PFSK-1 (cell line): ENCODE data around the gene HS2ST1.

Experiments used
- FOXP2 ChIP-seq: optimal IDR thresholded peaks from 2 replicates; pipeline ENCODE3; 2011; ENCODE audit warnings: borderline replicate concordance, control low read depth, inconsistent platforms; ENCODE audit not compliant: insufficient read depth; ENCODE audit errors: extremely low read length, extremely low read depth
- POLR2AphosphoS5 ChIP-seq: IDR thresholded peaks from 2 replicates; pipeline ENCODE4 v1.6.1; 2012; ENCODE audit warnings: low read depth, mild to moderate bottlenecking, control low read depth, low read length, moderate library complexity
- SIN3A ChIP-seq: IDR thresholded peaks from 2 replicates; pipeline ENCODE4 v1.6.1; 2012; ENCODE audit warnings: mild to moderate bottlenecking, low read length, moderate library complexity, borderline replicate concordance; ENCODE audit not compliant: insufficient read depth
- TAF1 ChIP-seq: IDR thresholded peaks from 2 replicates; pipeline ENCODE4 v1.6.1; 2012; ENCODE audit warnings: low read length, control low read depth, borderline replicate concordance; ENCODE audit not compliant: insufficient read depth
- TF ChIP-seq, protein P1 (sequence below), 2 experiments: IDR thresholded peaks; 2 replicates each; pipeline versions ENCODE4 v1.6.1 to v1.8.0; 2011 to 2012; ENCODE audit warnings: low read depth in 2 of 2, low read length in 2 of 2, control low read depth in 1 of 2, inconsistent platforms in 1 of 2, mild to moderate bottlenecking in 1 of 2, moderate library complexity in 1 of 2; ENCODE audit not compliant: insufficient read depth in 1 of 2

HS2ST1 gene

GRCh38 chr1:87052961-87053360, 138.5 kb downstream of the HS2ST1 start:
- TF ChIP-seq SIN3A = no peak
- TF ChIP-seq POLR2AphosphoS5 = no peak
- no peak for TF ChIP-seq TAF1
- TF ChIP-seq, protein P1, sequence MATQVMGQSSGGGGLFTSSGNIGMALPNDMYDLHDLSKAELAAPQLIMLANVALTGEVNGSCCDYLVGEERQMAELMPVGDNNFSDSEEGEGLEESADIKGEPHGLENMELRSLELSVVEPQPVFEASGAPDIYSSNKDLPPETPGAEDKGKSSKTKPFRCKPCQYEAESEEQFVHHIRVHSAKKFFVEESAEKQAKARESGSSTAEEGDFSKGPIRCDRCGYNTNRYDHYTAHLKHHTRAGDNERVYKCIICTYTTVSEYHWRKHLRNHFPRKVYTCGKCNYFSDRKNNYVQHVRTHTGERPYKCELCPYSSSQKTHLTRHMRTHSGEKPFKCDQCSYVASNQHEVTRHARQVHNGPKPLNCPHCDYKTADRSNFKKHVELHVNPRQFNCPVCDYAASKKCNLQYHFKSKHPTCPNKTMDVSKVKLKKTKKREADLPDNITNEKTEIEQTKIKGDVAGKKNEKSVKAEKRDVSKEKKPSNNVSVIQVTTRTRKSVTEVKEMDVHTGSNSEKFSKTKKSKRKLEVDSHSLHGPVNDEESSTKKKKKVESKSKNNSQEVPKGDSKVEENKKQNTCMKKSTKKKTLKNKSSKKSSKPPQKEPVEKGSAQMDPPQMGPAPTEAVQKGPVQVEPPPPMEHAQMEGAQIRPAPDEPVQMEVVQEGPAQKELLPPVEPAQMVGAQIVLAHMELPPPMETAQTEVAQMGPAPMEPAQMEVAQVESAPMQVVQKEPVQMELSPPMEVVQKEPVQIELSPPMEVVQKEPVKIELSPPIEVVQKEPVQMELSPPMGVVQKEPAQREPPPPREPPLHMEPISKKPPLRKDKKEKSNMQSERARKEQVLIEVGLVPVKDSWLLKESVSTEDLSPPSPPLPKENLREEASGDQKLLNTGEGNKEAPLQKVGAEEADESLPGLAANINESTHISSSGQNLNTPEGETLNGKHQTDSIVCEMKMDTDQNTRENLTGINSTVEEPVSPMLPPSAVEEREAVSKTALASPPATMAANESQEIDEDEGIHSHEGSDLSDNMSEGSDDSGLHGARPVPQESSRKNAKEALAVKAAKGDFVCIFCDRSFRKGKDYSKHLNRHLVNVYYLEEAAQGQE (IDR thresholded peaks at IDR 0.05; ENCODE audit: insufficient read depth in 1 of 2, low read depth in 2 of 2, low read length in 2 of 2) = no peak
- no peak for TF ChIP-seq FOXP2

DNA sequence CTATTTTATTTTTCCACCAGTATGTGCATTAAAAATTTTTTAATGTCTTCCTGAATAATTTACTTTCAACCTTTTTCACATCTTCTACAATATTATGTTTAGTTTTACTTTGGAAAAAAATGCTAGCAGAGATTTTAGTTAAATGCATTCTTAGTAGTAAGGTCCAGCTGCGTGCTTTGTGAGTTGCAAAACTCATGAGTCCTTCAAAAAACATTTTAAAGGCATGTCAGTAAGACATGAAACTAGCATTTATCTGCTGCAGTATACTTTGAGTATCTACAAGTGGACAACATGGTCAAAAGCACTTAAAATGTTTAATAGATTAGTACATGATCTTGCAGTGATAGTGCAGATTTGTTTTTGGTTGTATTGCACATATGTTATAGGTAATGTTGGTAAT, 139.0 kb downstream of the HS2ST1 start:
- TF ChIP-seq, protein P1 (IDR thresholded peaks at IDR 0.05; ENCODE audit: insufficient read depth in 1 of 2, low read depth in 2 of 2, low read length in 2 of 2) = no peak
- TF ChIP-seq TAF1 (no peak), FOXP2 (no peak), SIN3A (no peak), POLR2AphosphoS5 (no peak)

- TF ChIP-seq SIN3A (no peak), FOXP2 (no peak), POLR2AphosphoS5 (no peak), TAF1 (no peak)
- TF ChIP-seq, protein P1 (IDR thresholded peaks at IDR 0.05; ENCODE audit: insufficient read depth in 1 of 2, low read depth in 2 of 2, low read length in 2 of 2) = no peak
These were observed 142.5 kb downstream of the HS2ST1 start for GRCh38 chr1:87056974-87057373.

DNA sequence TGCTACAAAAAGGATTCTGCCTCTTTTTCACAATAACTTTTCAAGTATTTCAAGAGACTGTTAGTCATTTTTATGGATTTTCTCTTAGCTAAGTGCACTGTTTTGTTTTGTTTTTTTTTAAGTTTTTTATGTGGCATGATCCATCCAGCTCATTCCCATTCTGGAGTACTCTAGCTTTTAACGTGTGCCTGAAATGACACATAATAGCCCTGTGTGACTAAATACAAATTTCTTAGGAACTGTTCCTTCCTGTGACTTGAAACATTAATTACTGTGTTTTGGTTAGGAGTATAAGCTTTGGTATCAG, 143.9 kb downstream of the HS2ST1 start:
- TF ChIP-seq POLR2AphosphoS5 (no peak), TAF1 (no peak), SIN3A (no peak), FOXP2 (no peak)
- TF ChIP-seq, protein P1 (IDR thresholded peaks at IDR 0.05; ENCODE audit: insufficient read depth in 1 of 2, low read depth in 2 of 2, low read length in 2 of 2) = no peak

DNA sequence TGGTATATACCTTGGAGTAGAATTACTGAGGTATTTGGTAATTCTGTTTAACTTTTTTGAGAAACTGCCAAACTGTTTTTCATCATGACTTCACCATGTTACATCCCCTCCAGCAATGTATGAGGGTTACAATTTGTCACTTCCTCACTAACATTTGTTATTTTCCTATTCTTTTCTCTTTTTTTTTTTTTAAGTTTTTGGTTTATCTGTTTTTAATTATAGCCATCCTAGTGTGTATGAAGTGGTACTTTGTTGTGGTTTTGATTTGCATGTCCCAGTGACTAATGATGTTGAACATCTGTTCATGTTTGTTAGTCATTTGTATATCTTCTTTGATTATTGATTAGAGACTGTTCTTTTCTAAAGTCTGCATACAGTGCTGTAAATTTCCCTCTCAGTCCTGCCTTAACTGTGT, 147.3 kb downstream of the HS2ST1 start:
- TF ChIP-seq, protein P1 (IDR thresholded peaks at IDR 0.05; ENCODE audit: insufficient read depth in 1 of 2, low read depth in 2 of 2, low read length in 2 of 2) = no peak
- TF ChIP-seq TAF1 (no peak), POLR2AphosphoS5 (no peak), FOXP2 (no peak), SIN3A (no peak)
